Brain microvascular endothelial cell (primary cell): Measurements from ENCODE around the gene PKM.
A peak's percentile ranks its signal among the peaks of the same experiment; 100 is the strongest.

ENCODE experiments used
- DNase-seq: peaks from one replicate; pipeline ENCODE4 v3.0.0-alpha.2; 2020
- H3K27ac ChIP-seq: fragments of 250-450 bp; sonication (Bioruptor Pico); 2 replicates; pipeline ENCODE4 v1.5.1; 2020; ENCODE audit warnings: mild to moderate bottlenecking, moderate library complexity
- H3K27me3 ChIP-seq: fragments of 250-450 bp; sonication (Bioruptor Pico); replicated peaks from 2 replicates; pipeline ENCODE4 v1.5.1; 2020; ENCODE audit warnings: mild to moderate bottlenecking
- H3K36me3 ChIP-seq: fragments of 250-450 bp; sonication (Bioruptor Pico); replicated peaks from 2 replicates; pipeline ENCODE4 v1.5.1; 2020; ENCODE audit warnings: mild to moderate bottlenecking
- H3K4me3 ChIP-seq: 2 replicates; pipeline ENCODE4 v1.5.1; 2011; ENCODE audit warnings: low read depth, mild to moderate bottlenecking, control low read depth, low read length, moderate library complexity
- CTCF ChIP-seq: IDR thresholded peaks from 2 replicates; pipeline ENCODE4 v1.5.1; 2011; ENCODE audit warnings: low read depth, mild to moderate bottlenecking, moderate library complexity, low read length, control low read depth, inconsistent platforms; ENCODE audit errors: missing control alignments
- in situ Hi-C: cut with HindIII; loops from 2 replicates; pipeline ENCODE4 v1.10.0; 2017; ENCODE audit warnings: low sequenced_read_pairs, low pct_ligation_motif_present

The PKM gene

GRCh38 chr15:72183781-72184164 lies 47.2 kb downstream of the PKM start:
- Histone ChIP-seq H3K4me3 (peak overlapping the region; percentile 22), H3K27ac (no peak overlapping the region), H3K36me3 (no peaks in the 10 kb centered on the region), H3K27me3 (peaks cover 11% of the 10 kb centered on the region)
- no peak for TF ChIP-seq CTCF
- in situ Hi-C loops = no loop called here
- DNase-seq = no peak

GRCh38 chr15:72182673-72183072 lies 48.3 kb downstream of the PKM start:
- no peak overlapping the region for H3K4me3 ChIP-seq
- no peaks in the 10 kb centered on the region for H3K36me3 ChIP-seq
- H3K27me3 ChIP-seq = peaks cover 11% of the 10 kb centered on the region
- in situ Hi-C loops = no loop called here
- DNase-seq = no peak
- no peak for TF ChIP-seq CTCF
- H3K27ac ChIP-seq = no peak overlapping the region

GRCh38 chr15:72182244-72182643 lies 48.7 kb downstream of the PKM start:
- Histone ChIP-seq H3K36me3 (no peaks in the 10 kb centered on the region), H3K4me3 (no peak overlapping the region), H3K27me3 (peaks cover 11% of the 10 kb centered on the region), H3K27ac (no peak overlapping the region)
- no peak for TF ChIP-seq CTCF
- in situ Hi-C loops = no loop called here
- DNase-seq = no peak

GRCh38 chr15:72180761-72181324 lies 50.1 kb downstream of the PKM start:
- no peak for TF ChIP-seq CTCF
- no peak overlapping the region for H3K4me3 ChIP-seq
- in situ Hi-C loops = no loop called here
- DNase-seq = no peak
- no peak overlapping the region for H3K27ac ChIP-seq
- peaks cover 11% of the 10 kb centered on the region for H3K27me3 ChIP-seq
- H3K36me3 ChIP-seq = no peaks in the 10 kb centered on the region

GRCh38 chr15:72179950-72180581 lies 50.9 kb downstream of the PKM start:
- TF ChIP-seq CTCF = no peak
- Histone ChIP-seq H3K27me3 (peaks cover 11% of the 10 kb centered on the region), H3K27ac (no peak overlapping the region), H3K36me3 (no peaks in the 10 kb centered on the region), H3K4me3 (no peak overlapping the region)
- in situ Hi-C loops = no loop called here
- DNase-seq = no peak
